ENCODE results near the gene FAM120B. TPM values are rescaled to one million over a fixed set of nuclear protein-coding genes. Genes with fewer than 3 reads are reported as not detected.

FAM120B gene
- total and polyA plus RNA-seq, 2 experiments from 2014 or later = 7.2 to 16.7 TPM

DNA sequence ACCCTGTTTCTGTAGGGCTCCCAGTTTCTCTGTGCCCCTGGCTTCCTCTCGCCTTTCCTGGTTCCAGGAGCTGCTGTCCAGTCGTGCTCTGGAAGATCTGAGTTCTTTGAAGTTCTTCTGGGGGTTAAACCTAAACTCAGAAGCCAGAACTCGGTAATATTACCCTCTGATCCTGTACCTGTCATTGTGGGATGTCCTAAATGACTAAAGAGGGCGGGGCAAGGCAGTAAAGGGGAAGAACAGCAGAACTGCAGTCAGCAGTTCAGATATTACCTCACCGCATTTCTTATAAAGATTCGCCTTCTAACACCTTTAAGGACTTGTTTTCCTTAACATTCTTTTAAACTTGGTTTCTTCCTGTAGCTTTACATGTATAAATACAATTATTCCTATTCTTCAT lies 63.9 kb downstream of the FAM120B start:
- no peak for ATAC-seq
- peaks cover 4% of the 10 kb centered on the region; the same call in 1 of the 2 replicates for H3K4me1 ChIP-seq (ENCODE audit: insufficient read depth)
- no peak overlapping the region for H3K4me3 ChIP-seq
- H3F3A ChIP-seq (replicated peaks; ENCODE audit: low read depth) = no peaks in the 10 kb centered on the region
- no peak for TF ChIP-seq ZNF114 (CRISPR knock-in tag; IDR thresholded peaks at IDR 0.05)
- no peak for TF ChIP-seq STAT1 (IDR thresholded peaks at IDR 0.05; ENCODE audit: unreplicated experiment)
- no peak for TF ChIP-seq ZNF331 (CRISPR knock-in tag; IDR thresholded peaks at IDR 0.05; ENCODE audit: low read depth)
- TF ChIP-seq, protein P1, sequence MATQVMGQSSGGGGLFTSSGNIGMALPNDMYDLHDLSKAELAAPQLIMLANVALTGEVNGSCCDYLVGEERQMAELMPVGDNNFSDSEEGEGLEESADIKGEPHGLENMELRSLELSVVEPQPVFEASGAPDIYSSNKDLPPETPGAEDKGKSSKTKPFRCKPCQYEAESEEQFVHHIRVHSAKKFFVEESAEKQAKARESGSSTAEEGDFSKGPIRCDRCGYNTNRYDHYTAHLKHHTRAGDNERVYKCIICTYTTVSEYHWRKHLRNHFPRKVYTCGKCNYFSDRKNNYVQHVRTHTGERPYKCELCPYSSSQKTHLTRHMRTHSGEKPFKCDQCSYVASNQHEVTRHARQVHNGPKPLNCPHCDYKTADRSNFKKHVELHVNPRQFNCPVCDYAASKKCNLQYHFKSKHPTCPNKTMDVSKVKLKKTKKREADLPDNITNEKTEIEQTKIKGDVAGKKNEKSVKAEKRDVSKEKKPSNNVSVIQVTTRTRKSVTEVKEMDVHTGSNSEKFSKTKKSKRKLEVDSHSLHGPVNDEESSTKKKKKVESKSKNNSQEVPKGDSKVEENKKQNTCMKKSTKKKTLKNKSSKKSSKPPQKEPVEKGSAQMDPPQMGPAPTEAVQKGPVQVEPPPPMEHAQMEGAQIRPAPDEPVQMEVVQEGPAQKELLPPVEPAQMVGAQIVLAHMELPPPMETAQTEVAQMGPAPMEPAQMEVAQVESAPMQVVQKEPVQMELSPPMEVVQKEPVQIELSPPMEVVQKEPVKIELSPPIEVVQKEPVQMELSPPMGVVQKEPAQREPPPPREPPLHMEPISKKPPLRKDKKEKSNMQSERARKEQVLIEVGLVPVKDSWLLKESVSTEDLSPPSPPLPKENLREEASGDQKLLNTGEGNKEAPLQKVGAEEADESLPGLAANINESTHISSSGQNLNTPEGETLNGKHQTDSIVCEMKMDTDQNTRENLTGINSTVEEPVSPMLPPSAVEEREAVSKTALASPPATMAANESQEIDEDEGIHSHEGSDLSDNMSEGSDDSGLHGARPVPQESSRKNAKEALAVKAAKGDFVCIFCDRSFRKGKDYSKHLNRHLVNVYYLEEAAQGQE (IDR thresholded peaks at IDR 0.05; ENCODE audit: unreplicated experiment) = no peak
- TF ChIP-seq POLR2AphosphoS5 (IDR thresholded peaks at IDR 0.05; ENCODE audit: low read depth) = no peak
- TF ChIP-seq, protein P2, sequence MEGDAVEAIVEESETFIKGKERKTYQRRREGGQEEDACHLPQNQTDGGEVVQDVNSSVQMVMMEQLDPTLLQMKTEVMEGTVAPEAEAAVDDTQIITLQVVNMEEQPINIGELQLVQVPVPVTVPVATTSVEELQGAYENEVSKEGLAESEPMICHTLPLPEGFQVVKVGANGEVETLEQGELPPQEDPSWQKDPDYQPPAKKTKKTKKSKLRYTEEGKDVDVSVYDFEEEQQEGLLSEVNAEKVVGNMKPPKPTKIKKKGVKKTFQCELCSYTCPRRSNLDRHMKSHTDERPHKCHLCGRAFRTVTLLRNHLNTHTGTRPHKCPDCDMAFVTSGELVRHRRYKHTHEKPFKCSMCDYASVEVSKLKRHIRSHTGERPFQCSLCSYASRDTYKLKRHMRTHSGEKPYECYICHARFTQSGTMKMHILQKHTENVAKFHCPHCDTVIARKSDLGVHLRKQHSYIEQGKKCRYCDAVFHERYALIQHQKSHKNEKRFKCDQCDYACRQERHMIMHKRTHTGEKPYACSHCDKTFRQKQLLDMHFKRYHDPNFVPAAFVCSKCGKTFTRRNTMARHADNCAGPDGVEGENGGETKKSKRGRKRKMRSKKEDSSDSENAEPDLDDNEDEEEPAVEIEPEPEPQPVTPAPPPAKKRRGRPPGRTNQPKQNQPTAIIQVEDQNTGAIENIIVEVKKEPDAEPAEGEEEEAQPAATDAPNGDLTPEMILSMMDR (conservative IDR thresholded peaks at IDR 0.05; ENCODE audit: low read depth in 2 of 2) = no peak
- no peak for TF ChIP-seq NANOG (IDR thresholded peaks at IDR 0.05; ENCODE audit: borderline replicate concordance)
- TF ChIP-seq, protein P3, sequence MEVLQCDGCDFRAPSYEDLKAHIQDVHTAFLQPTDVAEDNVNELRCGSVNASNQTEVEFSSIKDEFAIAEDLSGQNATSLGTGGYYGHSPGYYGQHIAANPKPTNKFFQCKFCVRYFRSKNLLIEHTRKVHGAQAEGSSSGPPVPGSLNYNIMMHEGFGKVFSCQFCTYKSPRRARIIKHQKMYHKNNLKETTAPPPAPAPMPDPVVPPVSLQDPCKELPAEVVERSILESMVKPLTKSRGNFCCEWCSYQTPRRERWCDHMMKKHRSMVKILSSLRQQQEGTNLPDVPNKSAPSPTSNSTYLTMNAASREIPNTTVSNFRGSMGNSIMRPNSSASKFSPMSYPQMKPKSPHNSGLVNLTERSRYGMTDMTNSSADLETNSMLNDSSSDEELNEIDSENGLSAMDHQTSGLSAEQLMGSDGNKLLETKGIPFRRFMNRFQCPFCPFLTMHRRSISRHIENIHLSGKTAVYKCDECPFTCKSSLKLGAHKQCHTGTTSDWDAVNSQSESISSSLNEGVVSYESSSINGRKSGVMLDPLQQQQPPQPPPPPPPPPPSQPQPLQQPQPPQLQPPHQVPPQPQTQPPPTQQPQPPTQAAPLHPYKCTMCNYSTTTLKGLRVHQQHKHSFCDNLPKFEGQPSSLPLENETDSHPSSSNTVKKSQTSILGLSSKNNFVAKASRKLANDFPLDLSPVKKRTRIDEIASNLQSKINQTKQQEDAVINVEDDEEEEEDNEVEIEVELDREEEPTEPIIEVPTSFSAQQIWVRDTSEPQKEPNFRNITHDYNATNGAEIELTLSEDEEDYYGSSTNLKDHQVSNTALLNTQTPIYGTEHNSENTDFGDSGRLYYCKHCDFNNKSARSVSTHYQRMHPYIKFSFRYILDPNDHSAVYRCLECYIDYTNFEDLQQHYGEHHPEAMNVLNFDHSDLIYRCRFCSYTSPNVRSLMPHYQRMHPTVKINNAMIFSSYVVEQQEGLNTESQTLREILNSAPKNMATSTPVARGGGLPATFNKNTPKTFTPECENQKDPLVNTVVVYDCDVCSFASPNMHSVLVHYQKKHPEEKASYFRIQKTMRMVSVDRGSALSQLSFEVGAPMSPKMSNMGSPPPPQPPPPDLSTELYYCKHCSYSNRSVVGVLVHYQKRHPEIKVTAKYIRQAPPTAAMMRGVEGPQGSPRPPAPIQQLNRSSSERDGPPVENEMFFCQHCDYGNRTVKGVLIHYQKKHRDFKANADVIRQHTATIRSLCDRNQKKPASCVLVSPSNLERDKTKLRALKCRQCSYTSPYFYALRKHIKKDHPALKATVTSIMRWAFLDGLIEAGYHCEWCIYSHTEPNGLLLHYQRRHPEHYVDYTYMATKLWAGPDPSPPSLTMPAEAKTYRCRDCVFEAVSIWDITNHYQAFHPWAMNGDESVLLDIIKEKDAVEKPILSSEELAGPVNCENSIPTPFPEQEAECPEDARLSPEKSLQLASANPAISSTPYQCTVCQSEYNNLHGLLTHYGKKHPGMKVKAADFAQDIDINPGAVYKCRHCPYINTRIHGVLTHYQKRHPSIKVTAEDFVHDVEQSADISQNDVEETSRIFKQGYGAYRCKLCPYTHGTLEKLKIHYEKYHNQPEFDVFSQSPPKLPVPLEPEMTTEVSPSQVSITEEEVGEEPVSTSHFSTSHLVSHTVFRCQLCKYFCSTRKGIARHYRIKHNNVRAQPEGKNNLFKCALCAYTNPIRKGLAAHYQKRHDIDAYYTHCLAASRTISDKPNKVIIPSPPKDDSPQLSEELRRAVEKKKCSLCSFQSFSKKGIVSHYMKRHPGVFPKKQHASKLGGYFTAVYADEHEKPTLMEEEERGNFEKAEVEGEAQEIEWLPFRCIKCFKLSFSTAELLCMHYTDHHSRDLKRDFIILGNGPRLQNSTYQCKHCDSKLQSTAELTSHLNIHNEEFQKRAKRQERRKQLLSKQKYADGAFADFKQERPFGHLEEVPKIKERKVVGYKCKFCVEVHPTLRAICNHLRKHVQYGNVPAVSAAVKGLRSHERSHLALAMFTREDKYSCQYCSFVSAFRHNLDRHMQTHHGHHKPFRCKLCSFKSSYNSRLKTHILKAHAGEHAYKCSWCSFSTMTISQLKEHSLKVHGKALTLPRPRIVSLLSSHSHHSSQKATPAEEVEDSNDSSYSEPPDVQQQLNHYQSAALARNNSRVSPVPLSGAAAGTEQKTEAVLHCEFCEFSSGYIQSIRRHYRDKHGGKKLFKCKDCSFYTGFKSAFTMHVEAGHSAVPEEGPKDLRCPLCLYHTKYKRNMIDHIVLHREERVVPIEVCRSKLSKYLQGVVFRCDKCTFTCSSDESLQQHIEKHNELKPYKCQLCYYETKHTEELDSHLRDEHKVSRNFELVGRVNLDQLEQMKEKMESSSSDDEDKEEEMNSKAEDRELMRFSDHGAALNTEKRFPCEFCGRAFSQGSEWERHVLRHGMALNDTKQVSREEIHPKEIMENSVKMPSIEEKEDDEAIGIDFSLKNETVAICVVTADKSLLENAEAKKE (CRISPR knock-in tag; IDR thresholded peaks at IDR 0.05) = no peak
- TF ChIP-seq EZH2 (IDR thresholded peaks at IDR 0.05; ENCODE audit: low read depth, unreplicated experiment) = no peak
- TF ChIP-seq CREB1 (CRISPR knock-in tag; IDR thresholded peaks at IDR 0.05; ENCODE audit: low read depth) = no peak
- TF ChIP-seq, protein P4, sequence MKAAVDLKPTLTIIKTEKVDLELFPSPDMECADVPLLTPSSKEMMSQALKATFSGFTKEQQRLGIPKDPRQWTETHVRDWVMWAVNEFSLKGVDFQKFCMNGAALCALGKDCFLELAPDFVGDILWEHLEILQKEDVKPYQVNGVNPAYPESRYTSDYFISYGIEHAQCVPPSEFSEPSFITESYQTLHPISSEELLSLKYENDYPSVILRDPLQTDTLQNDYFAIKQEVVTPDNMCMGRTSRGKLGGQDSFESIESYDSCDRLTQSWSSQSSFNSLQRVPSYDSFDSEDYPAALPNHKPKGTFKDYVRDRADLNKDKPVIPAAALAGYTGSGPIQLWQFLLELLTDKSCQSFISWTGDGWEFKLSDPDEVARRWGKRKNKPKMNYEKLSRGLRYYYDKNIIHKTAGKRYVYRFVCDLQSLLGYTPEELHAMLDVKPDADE (IDR thresholded peaks at IDR 0.05) = no peak
- no peak for TF ChIP-seq EZH2phosphoT487 (IDR thresholded peaks at IDR 0.05; ENCODE audit: unreplicated experiment)
- no peak for TF ChIP-seq JUNB (IDR thresholded peaks at IDR 0.05; ENCODE audit: unreplicated experiment)
- no peak overlapping the region for H3K27ac ChIP-seq (ENCODE audit: low read depth)
- H3K79me2 ChIP-seq (replicated peaks; ENCODE audit: insufficient read depth) = no peaks in the 10 kb centered on the region
- no peaks in the 10 kb centered on the region for H3K9me2 ChIP-seq (ENCODE audit: insufficient read depth)
- H3K36me3 ChIP-seq (ENCODE audit: insufficient read depth) = no peaks in the 10 kb centered on the region
- no peaks in the 10 kb centered on the region for H4K20me1 ChIP-seq (replicated peaks; ENCODE audit: insufficient read depth)
- H3K27me3 Mint-ChIP-seq (ENCODE audit: insufficient read depth, low read depth, poor library complexity) = peaks cover 2% of the 10 kb centered on the region
- H3K4me3 Mint-ChIP-seq = no peak overlapping the region
- no peak overlapping the region for H3K27ac Mint-ChIP-seq
- H3K4me1 Mint-ChIP-seq = peaks cover 23% of the 10 kb centered on the region
- H3K4me2 ChIP-seq = no peak overlapping the region
- DNase-seq (ENCODE audit: low spot score) = no peak
- no peaks in the 10 kb centered on the region for H3K36me3 Mint-ChIP-seq (ENCODE audit: low read depth)
- no peaks in the 10 kb centered on the region for H3K9me3 Mint-ChIP-seq
- no peaks in the 10 kb centered on the region for H3K27me3 ChIP-seq (ENCODE audit: insufficient read depth)
- no peak overlapping the region for H2AFZ ChIP-seq

Data from GM23338 (cell line).